WTC11 (cell line): Measurements from ENCODE around the gene PNPLA8. TPM values are rescaled to one million over a fixed set of nuclear protein-coding genes. Genes with fewer than 3 reads are reported as not detected.

ENCODE experiments used
- ATAC-seq: fragments of 200-7000 bp; cut with Tn5 transposase; 2 replicates; pipeline ENCODE4 v1.10.0; 2021; ENCODE audit warnings: mild to moderate bottlenecking, moderate library complexity
- CTCF ChIA-PET: fragments of 300-600 bp; sonication (Branson Sonifier 250); formaldehyde crosslinking; loops from one replicate; lab custom pipeline; 2021; ENCODE audit warnings: antibody characterized with exemption; lab: Charles Lee
- POLR2A ChIA-PET: fragments of 350-600 bp; sonication (Branson Sonifier 250); formaldehyde crosslinking; loops from one replicate; lab custom pipeline; 2021; ENCODE audit warnings: antibody characterized with exemption; lab: Charles Lee
- DNase-seq: peaks from one replicate; pipeline ENCODE4 v3.0.0; 2021; ENCODE audit warnings: low spot score
- H3K27ac Mint-ChIP-seq: 2 replicates; pipeline ENCODE4 v1.8.0; 2021; ENCODE audit warnings: mixed read lengths
- H3K27me3 Mint-ChIP-seq: 2 replicates; pipeline ENCODE4 v1.8.0; 2021; ENCODE audit warnings: low read depth, mild to moderate bottlenecking, moderate library complexity, mixed read lengths
- H3K36me3 Mint-ChIP-seq: 2 replicates; pipeline ENCODE4 v1.8.0; 2021; ENCODE audit warnings: mixed read lengths
- H3K4me1 Mint-ChIP-seq: 2 replicates; pipeline ENCODE4 v1.8.0; 2022; ENCODE audit warnings: mixed read lengths
- H3K4me3 Mint-ChIP-seq: 2 replicates; pipeline ENCODE4 v1.8.0; 2021; ENCODE audit warnings: mild to moderate bottlenecking, moderate library complexity, mixed read lengths
- H3K9me3 Mint-ChIP-seq: 2 replicates; pipeline ENCODE4 v1.8.0; 2021; ENCODE audit warnings: mixed read lengths
- ATF1 ChIP-seq: sonication (generic); formaldehyde crosslinking; IDR thresholded peaks from 2 replicates; pipeline ENCODE4 v1.8.1; 2023; ENCODE audit warnings: mild to moderate bottlenecking, moderate library complexity, missing genetic modification reagents
- ATF2 ChIP-seq: sonication (generic); formaldehyde crosslinking; IDR thresholded peaks from 2 replicates; pipeline ENCODE4 v1.8.1; 2022; ENCODE audit warnings: low read depth, missing genetic modification reagents, borderline replicate concordance
- CREM ChIP-seq: sonication (generic); formaldehyde crosslinking; IDR thresholded peaks from 2 replicates; pipeline ENCODE4 v1.8.1; 2022; ENCODE audit warnings: mild to moderate bottlenecking, missing genetic modification reagents, moderate library complexity
- ELF4 ChIP-seq: sonication (generic); formaldehyde crosslinking; IDR thresholded peaks from 2 replicates; pipeline ENCODE4 v1.8.1; 2022; ENCODE audit warnings: low read depth, mild to moderate bottlenecking, moderate library complexity, missing genetic modification reagents
- ETV6 ChIP-seq: sonication (generic); formaldehyde crosslinking; IDR thresholded peaks from 2 replicates; pipeline ENCODE4 v1.8.1; 2022; ENCODE audit warnings: mild to moderate bottlenecking, missing genetic modification reagents
- FOXJ3 ChIP-seq: sonication (generic); formaldehyde crosslinking; IDR thresholded peaks from 2 replicates; pipeline ENCODE4 v1.9.0; 2021; ENCODE audit warnings: missing genetic modification reagents, mild to moderate bottlenecking, borderline replicate concordance
- JAZF1 ChIP-seq: fragments of 250-450 bp; sonication (Bioruptor Pico); IDR thresholded peaks from 2 replicates; pipeline ENCODE4 v1.9.0; 2021; ENCODE audit warnings: moderate library complexity, mild to moderate bottlenecking, inconsistent platforms
- MLX ChIP-seq: sonication (generic); formaldehyde crosslinking; IDR thresholded peaks from 2 replicates; pipeline ENCODE4 v1.8.1; 2023; ENCODE audit warnings: mild to moderate bottlenecking, missing genetic modification reagents, moderate library complexity
- NFYB ChIP-seq: sonication (generic); formaldehyde crosslinking; conservative IDR thresholded peaks from 2 replicates; pipeline ENCODE4 v1.8.0; 2022; ENCODE audit warnings: low read depth, missing genetic modification reagents
- SP1 ChIP-seq: sonication (generic); formaldehyde crosslinking; conservative IDR thresholded peaks from 2 replicates; pipeline ENCODE4 v1.8.1; 2022; ENCODE audit warnings: missing genetic modification reagents
- TCF7 ChIP-seq: sonication (generic); formaldehyde crosslinking; IDR thresholded peaks from 2 replicates; pipeline ENCODE4 v1.8.0; 2022; ENCODE audit warnings: mild to moderate bottlenecking, low read depth, missing genetic modification reagents, moderate library complexity
- USF1 ChIP-seq: sonication (generic); formaldehyde crosslinking; IDR thresholded peaks from 2 replicates; pipeline ENCODE4 v1.8.0; 2022; ENCODE audit warnings: mild to moderate bottlenecking, missing genetic modification reagents
- ZMAT4 ChIP-seq: fragments of 250-450 bp; sonication (Bioruptor Pico); IDR thresholded peaks from 2 replicates; pipeline ENCODE4 v1.9.0; 2021; ENCODE audit warnings: mild to moderate bottlenecking
- ZNF416 ChIP-seq: fragments of 250-450 bp; sonication (Bioruptor Pico); IDR thresholded peaks from 2 replicates; pipeline ENCODE4 v1.9.0; 2021; ENCODE audit warnings: mild to moderate bottlenecking, inconsistent platforms
- ZNF423 ChIP-seq: fragments of 250-450 bp; sonication (Bioruptor Pico); IDR thresholded peaks from 2 replicates; pipeline ENCODE4 v2.1.2; 2022; ENCODE audit warnings: mild to moderate bottlenecking, moderate library complexity
- ZNF532 ChIP-seq: fragments of 250-450 bp; sonication (Bioruptor Pico); IDR thresholded peaks from 2 replicates; pipeline ENCODE4 v1.9.0; 2021; ENCODE audit warnings: mild to moderate bottlenecking, borderline replicate concordance
- total RNA-seq: library from RNA; stranded (reverse); gene quantifications from 3 replicates; pipeline ENCODE4 v1.2.3, GENCODE V29; 2021

The PNPLA8 gene
- total RNA-seq, 1 experiment from 2014 or later = 12.4 TPM

GRCh38 chr7:108421720-108422331, 104.1 kb downstream of the PNPLA8 start:
- ChIA-PET POLR2A (no interaction called here), CTCF (interaction anchor here (0.5 kb wide), 1 partner anchor 25 kb away, joined by 3 read pairs; no protein-coding TSS in a partner anchor)
- H3K9me3 Mint-ChIP-seq = no peaks in the 10 kb centered on the region
- no peak overlapping the region for H3K27ac Mint-ChIP-seq
- DNase-seq = no peak
- no peak for ATAC-seq
- H3K4me3 Mint-ChIP-seq = no peak overlapping the region
- H3K4me1 Mint-ChIP-seq = peaks cover 5% of the 10 kb centered on the region
- H3K36me3 Mint-ChIP-seq = no peaks in the 10 kb centered on the region
- TF ChIP-seq ZNF416 = no peak
- TF ChIP-seq JAZF1 = no peak
- TF ChIP-seq ATF1 = no peak
- no peak for TF ChIP-seq ELF4 (CRISPR knock-in tag)
- no peak for TF ChIP-seq USF1 (CRISPR knock-in tag)
- TF ChIP-seq NFYB = no peak
- no peak for TF ChIP-seq TCF7 (CRISPR knock-in tag)
- no peak for TF ChIP-seq ATF2 (CRISPR knock-in tag)
- TF ChIP-seq CREM (CRISPR knock-in tag) = no peak
- no peak for TF ChIP-seq MLX
- TF ChIP-seq SP1 (CRISPR knock-in tag) = no peak
- TF ChIP-seq ETV6 (CRISPR knock-in tag) = no peak
- no peak for TF ChIP-seq ZNF532 (CRISPR knock-in tag)
- TF ChIP-seq ZMAT4 (CRISPR knock-in tag) = no peak
- TF ChIP-seq ZNF423 (CRISPR knock-in tag) = no peak
- no peak for TF ChIP-seq FOXJ3 (CRISPR knock-in tag)
- H3K27me3 Mint-ChIP-seq = no peaks in the 10 kb centered on the region

Other genes starting within 250 kb of the PNPLA8 start
- 2.6 to 2.9 TPM (median 2.7 TPM) in 3 replicates for gene NRCAM, start 69.7 kb downstream of the PNPLA8 start, total RNA-seq
- gene THAP5, start 43.6 kb upstream of the PNPLA8 start, total RNA-seq = 15.5 to 19.5 TPM (median 17.9 TPM) in 3 replicates
- 6.6 to 8.2 TPM (median 7.1 TPM) in 3 replicates for gene DNAJB9, start 43.7 kb upstream of the PNPLA8 start, total RNA-seq